ENCODE results near the gene ADGRA3. TPM values are rescaled to one million over a fixed set of nuclear protein-coding genes. Genes with fewer than 3 reads are reported as not detected.

Gene ADGRA3
- total and polyA plus RNA-seq, 2 experiments from 2014 or later = 16.2 to 73.9 TPM

DNA sequence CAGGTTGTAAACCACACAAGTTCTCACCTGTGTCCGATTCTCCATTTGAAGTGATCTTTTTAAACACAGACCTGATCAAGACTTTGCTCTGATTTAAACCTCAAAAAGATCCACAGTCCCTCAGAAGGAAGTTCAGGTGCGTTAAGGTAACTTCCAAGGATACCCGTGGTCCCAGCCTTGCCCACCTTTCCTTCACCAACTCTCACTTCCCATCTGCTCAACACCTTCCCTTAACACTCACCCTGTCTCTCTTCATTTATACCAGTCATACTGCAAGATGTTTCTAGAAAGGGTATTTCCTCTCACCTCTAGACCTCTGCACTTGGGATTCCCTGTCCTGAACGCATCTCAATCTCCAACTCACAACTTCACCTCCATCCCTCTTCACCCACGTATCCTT, 49.9 kb downstream of the ADGRA3 start:
- H3K9me3 Mint-ChIP-seq = no peaks in the 10 kb centered on the region
- DNase-seq (ENCODE audit: low spot score) (no peak), ATAC-seq (no peak)
- Histone ChIP-seq H3K27me3 (ENCODE audit: insufficient read depth) (no peaks in the 10 kb centered on the region), H3F3A (replicated peaks; ENCODE audit: low read depth) (no peaks in the 10 kb centered on the region), H3K27ac (ENCODE audit: low read depth) (no peak overlapping the region), H3K4me1 (ENCODE audit: insufficient read depth) (peaks cover 5% of the 10 kb centered on the region; the same call in 1 of the 2 replicates), H4K20me1 (replicated peaks; ENCODE audit: insufficient read depth) (peaks cover 20% of the 10 kb centered on the region), H3K4me2 (no peak overlapping the region), H3K36me3 (ENCODE audit: insufficient read depth) (no peaks in the 10 kb centered on the region; the same call in 1 of the 2 replicates), H2AFZ (no peak overlapping the region), H3K9me2 (ENCODE audit: insufficient read depth) (no peaks in the 10 kb centered on the region; the same call in 1 of the 2 replicates), H3K4me3 (no peak overlapping the region), H3K79me2 (replicated peaks; ENCODE audit: insufficient read depth) (peaks cover 92% of the 10 kb centered on the region)
- H3K27ac Mint-ChIP-seq = no peak overlapping the region
- TF ChIP-seq ZNF114 (CRISPR knock-in tag; IDR thresholded peaks at IDR 0.05) (no peak), ZNF331 (CRISPR knock-in tag; IDR thresholded peaks at IDR 0.05; ENCODE audit: low read depth) (no peak), EZH2phosphoT487 (IDR thresholded peaks at IDR 0.05; ENCODE audit: unreplicated experiment) (no peak), STAT1 (IDR thresholded peaks at IDR 0.05; ENCODE audit: unreplicated experiment) (no peak), EZH2 (IDR thresholded peaks at IDR 0.05; ENCODE audit: low read depth, unreplicated experiment) (no peak), JUNB (IDR thresholded peaks at IDR 0.05; ENCODE audit: unreplicated experiment) (no peak), NANOG (IDR thresholded peaks at IDR 0.05; ENCODE audit: borderline replicate concordance) (no peak), POLR2AphosphoS5 (IDR thresholded peaks at IDR 0.05; ENCODE audit: low read depth) (no peak)
- TF ChIP-seq, protein P1, sequence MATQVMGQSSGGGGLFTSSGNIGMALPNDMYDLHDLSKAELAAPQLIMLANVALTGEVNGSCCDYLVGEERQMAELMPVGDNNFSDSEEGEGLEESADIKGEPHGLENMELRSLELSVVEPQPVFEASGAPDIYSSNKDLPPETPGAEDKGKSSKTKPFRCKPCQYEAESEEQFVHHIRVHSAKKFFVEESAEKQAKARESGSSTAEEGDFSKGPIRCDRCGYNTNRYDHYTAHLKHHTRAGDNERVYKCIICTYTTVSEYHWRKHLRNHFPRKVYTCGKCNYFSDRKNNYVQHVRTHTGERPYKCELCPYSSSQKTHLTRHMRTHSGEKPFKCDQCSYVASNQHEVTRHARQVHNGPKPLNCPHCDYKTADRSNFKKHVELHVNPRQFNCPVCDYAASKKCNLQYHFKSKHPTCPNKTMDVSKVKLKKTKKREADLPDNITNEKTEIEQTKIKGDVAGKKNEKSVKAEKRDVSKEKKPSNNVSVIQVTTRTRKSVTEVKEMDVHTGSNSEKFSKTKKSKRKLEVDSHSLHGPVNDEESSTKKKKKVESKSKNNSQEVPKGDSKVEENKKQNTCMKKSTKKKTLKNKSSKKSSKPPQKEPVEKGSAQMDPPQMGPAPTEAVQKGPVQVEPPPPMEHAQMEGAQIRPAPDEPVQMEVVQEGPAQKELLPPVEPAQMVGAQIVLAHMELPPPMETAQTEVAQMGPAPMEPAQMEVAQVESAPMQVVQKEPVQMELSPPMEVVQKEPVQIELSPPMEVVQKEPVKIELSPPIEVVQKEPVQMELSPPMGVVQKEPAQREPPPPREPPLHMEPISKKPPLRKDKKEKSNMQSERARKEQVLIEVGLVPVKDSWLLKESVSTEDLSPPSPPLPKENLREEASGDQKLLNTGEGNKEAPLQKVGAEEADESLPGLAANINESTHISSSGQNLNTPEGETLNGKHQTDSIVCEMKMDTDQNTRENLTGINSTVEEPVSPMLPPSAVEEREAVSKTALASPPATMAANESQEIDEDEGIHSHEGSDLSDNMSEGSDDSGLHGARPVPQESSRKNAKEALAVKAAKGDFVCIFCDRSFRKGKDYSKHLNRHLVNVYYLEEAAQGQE (IDR thresholded peaks at IDR 0.05; ENCODE audit: unreplicated experiment) = no peak
- TF ChIP-seq, protein P2, sequence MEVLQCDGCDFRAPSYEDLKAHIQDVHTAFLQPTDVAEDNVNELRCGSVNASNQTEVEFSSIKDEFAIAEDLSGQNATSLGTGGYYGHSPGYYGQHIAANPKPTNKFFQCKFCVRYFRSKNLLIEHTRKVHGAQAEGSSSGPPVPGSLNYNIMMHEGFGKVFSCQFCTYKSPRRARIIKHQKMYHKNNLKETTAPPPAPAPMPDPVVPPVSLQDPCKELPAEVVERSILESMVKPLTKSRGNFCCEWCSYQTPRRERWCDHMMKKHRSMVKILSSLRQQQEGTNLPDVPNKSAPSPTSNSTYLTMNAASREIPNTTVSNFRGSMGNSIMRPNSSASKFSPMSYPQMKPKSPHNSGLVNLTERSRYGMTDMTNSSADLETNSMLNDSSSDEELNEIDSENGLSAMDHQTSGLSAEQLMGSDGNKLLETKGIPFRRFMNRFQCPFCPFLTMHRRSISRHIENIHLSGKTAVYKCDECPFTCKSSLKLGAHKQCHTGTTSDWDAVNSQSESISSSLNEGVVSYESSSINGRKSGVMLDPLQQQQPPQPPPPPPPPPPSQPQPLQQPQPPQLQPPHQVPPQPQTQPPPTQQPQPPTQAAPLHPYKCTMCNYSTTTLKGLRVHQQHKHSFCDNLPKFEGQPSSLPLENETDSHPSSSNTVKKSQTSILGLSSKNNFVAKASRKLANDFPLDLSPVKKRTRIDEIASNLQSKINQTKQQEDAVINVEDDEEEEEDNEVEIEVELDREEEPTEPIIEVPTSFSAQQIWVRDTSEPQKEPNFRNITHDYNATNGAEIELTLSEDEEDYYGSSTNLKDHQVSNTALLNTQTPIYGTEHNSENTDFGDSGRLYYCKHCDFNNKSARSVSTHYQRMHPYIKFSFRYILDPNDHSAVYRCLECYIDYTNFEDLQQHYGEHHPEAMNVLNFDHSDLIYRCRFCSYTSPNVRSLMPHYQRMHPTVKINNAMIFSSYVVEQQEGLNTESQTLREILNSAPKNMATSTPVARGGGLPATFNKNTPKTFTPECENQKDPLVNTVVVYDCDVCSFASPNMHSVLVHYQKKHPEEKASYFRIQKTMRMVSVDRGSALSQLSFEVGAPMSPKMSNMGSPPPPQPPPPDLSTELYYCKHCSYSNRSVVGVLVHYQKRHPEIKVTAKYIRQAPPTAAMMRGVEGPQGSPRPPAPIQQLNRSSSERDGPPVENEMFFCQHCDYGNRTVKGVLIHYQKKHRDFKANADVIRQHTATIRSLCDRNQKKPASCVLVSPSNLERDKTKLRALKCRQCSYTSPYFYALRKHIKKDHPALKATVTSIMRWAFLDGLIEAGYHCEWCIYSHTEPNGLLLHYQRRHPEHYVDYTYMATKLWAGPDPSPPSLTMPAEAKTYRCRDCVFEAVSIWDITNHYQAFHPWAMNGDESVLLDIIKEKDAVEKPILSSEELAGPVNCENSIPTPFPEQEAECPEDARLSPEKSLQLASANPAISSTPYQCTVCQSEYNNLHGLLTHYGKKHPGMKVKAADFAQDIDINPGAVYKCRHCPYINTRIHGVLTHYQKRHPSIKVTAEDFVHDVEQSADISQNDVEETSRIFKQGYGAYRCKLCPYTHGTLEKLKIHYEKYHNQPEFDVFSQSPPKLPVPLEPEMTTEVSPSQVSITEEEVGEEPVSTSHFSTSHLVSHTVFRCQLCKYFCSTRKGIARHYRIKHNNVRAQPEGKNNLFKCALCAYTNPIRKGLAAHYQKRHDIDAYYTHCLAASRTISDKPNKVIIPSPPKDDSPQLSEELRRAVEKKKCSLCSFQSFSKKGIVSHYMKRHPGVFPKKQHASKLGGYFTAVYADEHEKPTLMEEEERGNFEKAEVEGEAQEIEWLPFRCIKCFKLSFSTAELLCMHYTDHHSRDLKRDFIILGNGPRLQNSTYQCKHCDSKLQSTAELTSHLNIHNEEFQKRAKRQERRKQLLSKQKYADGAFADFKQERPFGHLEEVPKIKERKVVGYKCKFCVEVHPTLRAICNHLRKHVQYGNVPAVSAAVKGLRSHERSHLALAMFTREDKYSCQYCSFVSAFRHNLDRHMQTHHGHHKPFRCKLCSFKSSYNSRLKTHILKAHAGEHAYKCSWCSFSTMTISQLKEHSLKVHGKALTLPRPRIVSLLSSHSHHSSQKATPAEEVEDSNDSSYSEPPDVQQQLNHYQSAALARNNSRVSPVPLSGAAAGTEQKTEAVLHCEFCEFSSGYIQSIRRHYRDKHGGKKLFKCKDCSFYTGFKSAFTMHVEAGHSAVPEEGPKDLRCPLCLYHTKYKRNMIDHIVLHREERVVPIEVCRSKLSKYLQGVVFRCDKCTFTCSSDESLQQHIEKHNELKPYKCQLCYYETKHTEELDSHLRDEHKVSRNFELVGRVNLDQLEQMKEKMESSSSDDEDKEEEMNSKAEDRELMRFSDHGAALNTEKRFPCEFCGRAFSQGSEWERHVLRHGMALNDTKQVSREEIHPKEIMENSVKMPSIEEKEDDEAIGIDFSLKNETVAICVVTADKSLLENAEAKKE (CRISPR knock-in tag; IDR thresholded peaks at IDR 0.05) = no peak
- TF ChIP-seq, protein P3, sequence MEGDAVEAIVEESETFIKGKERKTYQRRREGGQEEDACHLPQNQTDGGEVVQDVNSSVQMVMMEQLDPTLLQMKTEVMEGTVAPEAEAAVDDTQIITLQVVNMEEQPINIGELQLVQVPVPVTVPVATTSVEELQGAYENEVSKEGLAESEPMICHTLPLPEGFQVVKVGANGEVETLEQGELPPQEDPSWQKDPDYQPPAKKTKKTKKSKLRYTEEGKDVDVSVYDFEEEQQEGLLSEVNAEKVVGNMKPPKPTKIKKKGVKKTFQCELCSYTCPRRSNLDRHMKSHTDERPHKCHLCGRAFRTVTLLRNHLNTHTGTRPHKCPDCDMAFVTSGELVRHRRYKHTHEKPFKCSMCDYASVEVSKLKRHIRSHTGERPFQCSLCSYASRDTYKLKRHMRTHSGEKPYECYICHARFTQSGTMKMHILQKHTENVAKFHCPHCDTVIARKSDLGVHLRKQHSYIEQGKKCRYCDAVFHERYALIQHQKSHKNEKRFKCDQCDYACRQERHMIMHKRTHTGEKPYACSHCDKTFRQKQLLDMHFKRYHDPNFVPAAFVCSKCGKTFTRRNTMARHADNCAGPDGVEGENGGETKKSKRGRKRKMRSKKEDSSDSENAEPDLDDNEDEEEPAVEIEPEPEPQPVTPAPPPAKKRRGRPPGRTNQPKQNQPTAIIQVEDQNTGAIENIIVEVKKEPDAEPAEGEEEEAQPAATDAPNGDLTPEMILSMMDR (conservative IDR thresholded peaks at IDR 0.05; ENCODE audit: low read depth in 2 of 2) = no peak
- TF ChIP-seq, protein P4, sequence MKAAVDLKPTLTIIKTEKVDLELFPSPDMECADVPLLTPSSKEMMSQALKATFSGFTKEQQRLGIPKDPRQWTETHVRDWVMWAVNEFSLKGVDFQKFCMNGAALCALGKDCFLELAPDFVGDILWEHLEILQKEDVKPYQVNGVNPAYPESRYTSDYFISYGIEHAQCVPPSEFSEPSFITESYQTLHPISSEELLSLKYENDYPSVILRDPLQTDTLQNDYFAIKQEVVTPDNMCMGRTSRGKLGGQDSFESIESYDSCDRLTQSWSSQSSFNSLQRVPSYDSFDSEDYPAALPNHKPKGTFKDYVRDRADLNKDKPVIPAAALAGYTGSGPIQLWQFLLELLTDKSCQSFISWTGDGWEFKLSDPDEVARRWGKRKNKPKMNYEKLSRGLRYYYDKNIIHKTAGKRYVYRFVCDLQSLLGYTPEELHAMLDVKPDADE (IDR thresholded peaks at IDR 0.05) = no peak
- H3K4me3 Mint-ChIP-seq = no peak overlapping the region
- peaks cover 40% of the 10 kb centered on the region for H3K36me3 Mint-ChIP-seq (ENCODE audit: low read depth)
- peaks cover 13% of the 10 kb centered on the region; the same call in 2 of the 3 replicates for H3K4me1 Mint-ChIP-seq
- H3K27me3 Mint-ChIP-seq (ENCODE audit: insufficient read depth, low read depth, poor library complexity) = peaks cover 1% of the 10 kb centered on the region

All from GM23338 (cell line).